Lower leg skin (tissue), 3 donors: ENCODE results near the gene GRIN3A.

ENCODE experiments used
- POLR2A ChIP-seq, 2 donors: fragments of 450-650 bp; IDR thresholded peaks; one replicate each; pipeline ENCODE4 v1.6.1; 2016 to 2017; ENCODE audit warnings: antibody characterized with exemption in 2 of 2, mild to moderate bottlenecking in 1 of 2, moderate library complexity in 1 of 2
- TF ChIP-seq, protein P1 (sequence below), 3 donors: fragments of 450-650 bp; IDR thresholded peaks; one replicate each; pipeline ENCODE4 v1.5.1; 2016; ENCODE audit warnings: antibody characterized with exemption in 3 of 3, mild to moderate bottlenecking in 3 of 3, moderate library complexity in 2 of 3

DNA sequence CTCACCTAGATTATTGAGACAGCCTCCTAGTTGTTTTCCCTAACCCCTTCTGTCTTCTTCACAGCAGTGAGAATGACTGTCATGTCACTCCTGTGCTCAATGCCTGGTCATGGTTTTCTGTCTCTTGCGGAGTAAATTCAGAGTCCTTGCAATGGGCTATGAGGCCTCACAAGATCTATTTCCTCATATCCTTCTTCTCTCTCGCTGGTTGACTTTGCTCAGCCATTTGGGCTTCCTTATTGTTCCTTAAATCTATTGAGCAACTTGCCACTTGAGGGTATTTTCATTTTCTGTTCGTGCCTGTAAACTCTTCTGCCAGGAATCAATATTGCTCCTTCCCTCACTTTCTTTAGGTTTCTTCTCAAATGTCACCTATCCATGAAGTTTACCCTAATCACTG lies 152.7 kb downstream of the GRIN3A start:
- TF ChIP-seq, protein P1, sequence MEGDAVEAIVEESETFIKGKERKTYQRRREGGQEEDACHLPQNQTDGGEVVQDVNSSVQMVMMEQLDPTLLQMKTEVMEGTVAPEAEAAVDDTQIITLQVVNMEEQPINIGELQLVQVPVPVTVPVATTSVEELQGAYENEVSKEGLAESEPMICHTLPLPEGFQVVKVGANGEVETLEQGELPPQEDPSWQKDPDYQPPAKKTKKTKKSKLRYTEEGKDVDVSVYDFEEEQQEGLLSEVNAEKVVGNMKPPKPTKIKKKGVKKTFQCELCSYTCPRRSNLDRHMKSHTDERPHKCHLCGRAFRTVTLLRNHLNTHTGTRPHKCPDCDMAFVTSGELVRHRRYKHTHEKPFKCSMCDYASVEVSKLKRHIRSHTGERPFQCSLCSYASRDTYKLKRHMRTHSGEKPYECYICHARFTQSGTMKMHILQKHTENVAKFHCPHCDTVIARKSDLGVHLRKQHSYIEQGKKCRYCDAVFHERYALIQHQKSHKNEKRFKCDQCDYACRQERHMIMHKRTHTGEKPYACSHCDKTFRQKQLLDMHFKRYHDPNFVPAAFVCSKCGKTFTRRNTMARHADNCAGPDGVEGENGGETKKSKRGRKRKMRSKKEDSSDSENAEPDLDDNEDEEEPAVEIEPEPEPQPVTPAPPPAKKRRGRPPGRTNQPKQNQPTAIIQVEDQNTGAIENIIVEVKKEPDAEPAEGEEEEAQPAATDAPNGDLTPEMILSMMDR (IDR thresholded peaks at IDR 0.05) = no peak
- no peak for TF ChIP-seq POLR2A (IDR thresholded peaks at IDR 0.05)
